NCI-H82 (cell line): ENCODE measurements around the gene EPB41L5.
"Not testable (repeated sequence)": the region's sequence is repeated elsewhere in the genome, so short reads cannot be mapped to it uniquely, and the experiment has no call there.

Experiments used
- DNase-seq: peaks from one replicate; lab custom pipeline; 2025; lab: John Stamatoyannopoulos, UW

Gene EPB41L5

DNA sequence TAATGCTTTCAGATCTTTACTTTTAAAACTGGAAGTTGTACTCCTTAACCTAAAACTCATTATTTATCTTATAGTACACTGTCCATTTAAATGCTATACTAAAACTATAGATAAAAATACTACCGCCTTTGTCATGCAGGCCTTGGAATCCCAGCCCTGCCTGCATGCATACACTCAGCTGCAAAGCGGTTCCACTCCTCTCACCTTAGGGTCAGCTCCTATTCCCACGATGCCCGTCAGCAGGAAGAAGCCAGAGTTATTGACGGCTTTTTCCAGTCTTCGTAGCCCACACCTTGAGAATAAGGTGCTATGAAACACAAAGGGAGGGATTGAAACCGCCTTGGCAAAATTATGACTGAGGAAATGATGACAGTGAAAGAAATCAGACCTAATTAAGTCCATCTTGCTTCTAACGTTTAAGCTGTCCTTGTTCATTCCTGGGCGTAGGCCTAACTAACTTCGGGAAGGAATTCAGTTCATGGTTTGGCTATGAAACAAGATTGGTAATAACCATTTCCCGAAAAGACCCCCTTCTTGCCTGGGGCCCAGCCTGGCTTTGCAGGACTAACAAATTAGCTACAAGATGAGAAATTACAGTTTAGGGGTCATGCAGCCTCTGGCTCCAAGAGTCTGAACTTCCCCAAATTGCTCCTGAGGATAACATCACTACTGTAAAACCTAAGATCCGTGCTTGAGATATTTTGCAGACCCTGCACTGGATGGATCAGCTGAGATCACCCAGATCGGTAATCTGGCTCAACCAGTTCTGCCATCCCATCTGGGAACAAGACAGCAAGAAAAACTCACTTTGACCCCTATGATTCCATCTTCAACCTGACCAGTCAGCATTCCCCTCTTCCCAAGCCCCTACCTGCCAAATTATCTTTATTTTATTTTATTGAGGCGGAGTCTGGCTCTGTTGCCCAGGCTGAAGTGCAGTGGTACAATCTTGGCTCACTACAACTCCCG lies 17.1 kb downstream of the EPB41L5 start:
- DNase-seq, result no peak

DNA sequence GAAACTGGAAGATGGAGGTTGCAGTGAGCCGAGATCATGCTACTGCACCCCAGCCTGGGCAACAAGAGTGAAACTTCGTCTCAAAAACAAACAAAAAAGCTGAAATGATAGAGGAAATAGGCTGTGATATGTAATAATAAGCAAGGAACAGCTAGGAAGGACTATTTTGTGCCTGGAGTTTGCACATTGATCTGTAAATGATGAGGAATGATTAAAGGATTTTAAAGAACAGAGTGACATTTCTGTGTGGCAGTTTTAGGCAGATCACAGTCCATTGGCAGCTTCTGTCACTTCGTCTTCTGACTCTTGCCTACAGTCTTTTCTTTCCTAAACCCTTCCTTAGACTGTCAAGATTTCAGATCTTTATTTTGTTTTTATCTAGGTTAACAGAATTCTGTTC lies 19.4 kb downstream of the EPB41L5 start:
- no peak for DNase-seq

DNA sequence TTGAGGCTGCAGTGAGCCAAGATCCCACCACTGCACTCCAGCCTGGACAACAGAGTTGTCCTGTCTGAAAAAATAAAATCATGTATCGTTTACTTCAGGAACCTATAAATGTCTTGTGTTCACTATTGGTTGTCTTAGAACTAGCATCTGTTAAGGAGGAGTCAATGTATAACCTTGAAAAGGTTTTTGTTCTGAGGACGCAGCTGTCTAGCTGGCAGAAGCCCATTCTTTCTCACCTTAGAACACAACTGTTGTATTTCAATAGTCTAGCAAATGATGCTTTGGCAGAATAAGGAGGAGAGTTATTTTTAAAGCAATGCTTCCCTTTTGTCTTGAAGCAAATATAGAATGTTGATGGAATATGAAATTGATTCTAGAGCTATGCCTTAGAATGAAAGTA lies 21.1 kb downstream of the EPB41L5 start:
- DNase-seq, result no peak

DNA sequence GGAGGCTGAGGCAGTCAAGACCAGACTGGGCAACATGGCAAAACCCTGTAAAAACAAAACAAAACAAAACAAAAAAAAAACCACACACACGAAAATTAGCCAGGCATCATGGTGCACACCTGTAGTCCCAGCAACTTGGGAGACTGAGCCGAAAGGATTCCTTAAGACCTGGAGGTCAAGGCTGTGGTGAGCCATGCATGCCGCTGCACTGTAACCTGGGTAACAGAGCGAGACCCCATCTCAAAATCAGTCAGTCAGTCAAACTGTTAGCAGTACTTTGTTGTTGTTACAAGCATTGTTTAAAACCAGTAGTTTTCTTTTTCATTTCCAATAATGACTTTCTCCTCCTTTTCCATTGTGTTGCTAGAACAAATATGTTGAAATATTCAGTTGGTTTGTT lies 21.7 kb downstream of the EPB41L5 start:
- no peak for DNase-seq

DNA sequence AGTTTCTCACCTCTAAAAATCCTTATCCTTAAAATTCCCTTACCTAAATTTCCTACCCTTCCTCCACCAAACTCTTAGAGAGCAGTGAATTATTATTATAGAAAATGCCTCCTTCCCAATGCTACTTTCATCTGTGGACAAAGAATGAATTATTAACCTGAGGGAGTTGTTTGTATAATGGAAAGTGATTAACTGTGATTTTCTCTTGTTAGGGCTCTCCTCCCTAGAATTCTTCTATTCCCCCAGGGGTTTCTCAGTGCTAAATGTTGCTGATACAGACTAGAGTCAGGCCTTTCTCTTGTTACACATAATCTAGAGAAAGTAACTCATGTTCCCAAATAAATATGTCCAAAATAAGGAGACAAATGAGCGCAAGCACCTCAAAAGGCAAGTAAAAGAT lies 23.3 kb downstream of the EPB41L5 start:
- DNase-seq, result no peak

DNA sequence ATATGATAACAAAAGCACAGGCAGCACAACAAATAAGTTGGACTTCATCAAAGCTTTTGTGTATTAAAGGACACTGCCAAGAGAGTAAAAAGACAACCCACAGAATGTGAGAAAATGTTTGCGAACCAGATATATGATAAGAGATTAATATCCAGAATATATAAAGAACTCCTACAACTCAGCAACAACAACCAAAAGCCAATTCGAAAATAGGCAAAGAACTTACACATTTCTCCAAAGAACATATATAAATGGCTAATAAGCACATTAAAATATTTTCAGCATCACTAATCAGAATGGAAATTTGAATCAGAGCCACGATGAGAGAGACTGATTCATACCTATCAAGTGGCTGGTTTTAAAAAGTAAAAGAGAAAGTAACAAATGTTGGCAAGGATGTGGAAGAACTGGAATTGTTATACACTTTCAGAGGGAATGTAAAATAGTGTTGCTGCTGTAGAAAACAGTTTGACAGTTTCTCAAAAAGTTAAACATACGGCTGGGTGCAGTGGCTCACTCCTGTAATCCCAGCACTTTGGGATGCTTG lies 25.2 kb downstream of the EPB41L5 start:
- DNase-seq, result no peak

DNA sequence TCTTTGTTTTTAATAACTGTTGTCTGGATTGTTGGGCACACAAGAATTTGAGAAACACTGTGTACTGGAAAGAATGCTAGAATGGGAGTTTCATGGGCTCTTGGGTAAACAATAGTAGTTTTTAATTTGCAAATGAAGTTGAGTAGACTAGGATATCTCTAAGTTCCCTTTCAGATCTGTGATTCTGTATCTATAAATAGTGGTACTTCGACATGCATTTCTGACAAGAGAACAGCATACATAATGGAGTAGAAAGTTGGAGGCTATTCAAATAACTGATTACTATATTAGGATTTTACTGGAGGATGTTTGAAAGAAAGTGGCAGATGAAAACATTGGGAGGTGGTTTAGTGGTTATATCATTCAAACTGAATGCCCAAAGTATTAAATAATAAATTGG lies 29.5 kb downstream of the EPB41L5 start:
- DNase-seq, result no peak

DNA sequence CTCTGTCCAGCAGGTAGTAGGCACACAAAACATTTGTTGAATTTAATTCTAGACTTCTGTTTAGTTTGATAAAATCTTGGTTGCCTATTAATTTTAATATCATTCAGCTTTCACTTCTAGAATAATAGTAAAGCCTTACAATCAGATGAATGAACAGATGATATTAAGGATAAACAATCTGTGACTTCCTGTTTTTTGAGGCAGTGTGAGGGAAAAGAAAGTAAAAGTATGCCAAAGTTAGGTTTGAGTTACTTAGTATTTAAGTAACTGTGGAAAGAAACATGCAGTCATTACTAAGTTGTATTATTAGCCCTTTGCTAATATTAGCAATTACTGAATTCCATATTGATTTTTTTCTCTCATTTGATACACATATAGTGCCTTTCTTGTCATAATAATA lies 31.5 kb downstream of the EPB41L5 start:
- DNase-seq, result no peak

DNA sequence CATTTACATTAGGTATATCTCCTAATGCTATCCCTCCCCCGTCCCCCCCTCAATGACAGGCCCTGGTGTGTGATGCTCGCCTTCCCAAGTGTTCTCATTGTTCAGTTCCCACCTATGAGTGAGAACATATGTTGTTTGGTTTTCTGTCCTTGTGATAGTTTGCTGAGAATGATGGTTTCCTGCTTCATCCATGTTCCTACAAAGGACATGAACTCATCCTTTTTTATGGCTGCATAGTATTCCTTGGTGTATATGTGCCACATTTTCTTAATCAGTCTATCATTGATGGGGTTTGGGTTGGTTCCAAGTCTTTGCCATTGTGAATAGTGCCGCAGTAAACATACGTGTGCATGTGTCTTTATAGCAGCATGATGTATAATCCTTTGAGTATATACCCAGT lies 32.9 kb downstream of the EPB41L5 start:
- not testable (repeated sequence) for DNase-seq

DNA sequence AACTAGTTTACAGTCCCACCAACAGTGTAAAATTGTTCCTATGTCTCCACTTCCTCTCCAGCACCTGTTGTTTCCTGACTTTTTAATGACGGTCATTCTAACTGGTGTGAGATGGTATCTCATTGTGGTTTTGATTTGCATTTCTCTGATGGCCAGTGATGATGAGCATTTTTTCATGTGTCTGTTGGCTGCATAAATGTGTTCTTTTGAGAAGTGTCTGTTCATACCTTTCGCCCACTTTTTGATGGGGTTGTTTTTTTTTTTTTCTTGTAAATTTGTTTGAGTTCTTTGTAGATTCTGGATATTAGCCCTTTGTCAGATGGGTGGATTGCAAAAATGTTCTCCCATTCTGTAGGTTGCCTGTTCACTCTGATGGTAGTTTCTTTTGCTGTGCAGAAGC lies 33.4 kb downstream of the EPB41L5 start:
- DNase-seq, result not testable (repeated sequence)

DNA sequence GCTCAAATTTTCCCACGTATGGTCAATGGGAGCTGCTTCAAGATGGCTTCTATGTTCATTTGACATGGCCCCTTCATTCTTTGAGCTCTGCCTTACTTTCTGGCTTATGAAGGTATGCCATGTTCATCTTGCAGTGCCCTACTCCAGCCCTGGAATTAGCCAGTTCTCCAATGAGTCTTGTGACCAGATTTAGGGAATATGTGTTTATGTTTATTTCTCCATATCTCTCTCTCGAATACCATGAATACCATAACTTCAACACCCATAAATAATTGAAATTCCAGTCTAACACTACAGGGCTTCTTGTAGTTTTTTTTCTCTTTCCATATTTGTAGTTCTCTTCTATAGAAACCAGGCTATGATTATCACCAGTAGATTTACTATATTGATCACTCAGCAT lies 39.7 kb downstream of the EPB41L5 start:
- DNase-seq, result no peak

DNA sequence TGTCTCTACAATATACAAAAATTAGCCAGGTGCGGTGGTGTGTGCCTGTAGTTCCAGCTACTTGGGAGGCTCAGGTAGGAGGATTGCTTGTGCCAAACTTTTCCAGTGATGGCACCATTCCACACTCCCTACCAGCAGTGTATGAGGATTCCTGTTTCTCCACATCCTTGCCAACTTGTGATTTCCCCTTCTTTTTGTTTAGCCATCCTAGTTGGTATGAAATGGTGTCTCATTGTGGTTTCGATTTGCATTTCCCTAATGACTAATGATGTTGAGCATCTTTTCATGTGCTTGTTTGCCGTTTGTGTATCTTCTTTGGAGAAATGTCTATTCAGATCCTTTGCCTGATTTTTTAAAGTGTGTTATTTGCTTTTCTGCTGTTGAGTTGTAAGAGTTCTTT lies 41.0 kb downstream of the EPB41L5 start:
- no peak for DNase-seq

DNA sequence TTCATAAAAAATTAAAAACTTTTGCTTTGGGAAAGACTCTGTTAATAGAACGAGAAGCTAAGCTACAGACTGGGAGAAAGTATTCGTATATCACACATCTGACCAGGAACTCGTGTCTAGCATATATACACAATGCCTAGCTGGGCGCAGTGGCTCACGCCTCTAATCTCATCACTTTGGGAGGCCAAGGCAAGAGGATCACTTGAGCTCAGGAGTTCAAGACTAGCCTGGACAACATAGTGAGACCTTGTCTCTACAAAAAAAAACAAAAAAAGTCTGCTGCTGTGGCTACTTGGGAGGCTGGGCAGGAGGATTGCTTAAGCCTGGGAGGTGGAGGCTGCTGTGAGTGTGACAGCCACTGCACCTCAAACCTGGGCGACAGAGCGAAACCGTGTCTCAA lies 46.6 kb downstream of the EPB41L5 start:
- DNase-seq, result no peak

DNA sequence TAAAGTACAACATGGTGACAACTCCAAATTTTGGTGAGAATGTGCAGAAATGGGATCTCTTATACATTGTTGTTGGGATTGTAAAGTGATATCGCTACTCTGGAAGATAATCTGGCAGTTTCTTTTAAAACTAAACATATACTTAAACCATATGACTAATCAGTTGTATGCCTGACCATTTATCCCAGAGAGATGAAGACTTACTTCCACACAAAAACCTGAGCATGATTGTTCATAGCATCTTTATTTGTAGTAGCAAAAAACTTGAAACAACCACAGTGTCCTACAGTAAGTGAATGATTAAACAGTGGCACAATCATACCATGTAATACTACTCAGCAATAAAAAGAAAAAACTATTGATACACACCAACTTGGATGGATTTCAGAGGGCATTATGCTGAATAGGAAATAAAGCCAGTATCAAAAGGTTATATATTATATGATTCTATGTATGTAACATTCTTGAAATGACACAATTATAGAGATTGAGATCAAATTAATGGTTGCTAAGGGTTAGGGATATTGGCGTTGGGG lies 47.3 kb downstream of the EPB41L5 start:
- DNase-seq, result no peak

DNA sequence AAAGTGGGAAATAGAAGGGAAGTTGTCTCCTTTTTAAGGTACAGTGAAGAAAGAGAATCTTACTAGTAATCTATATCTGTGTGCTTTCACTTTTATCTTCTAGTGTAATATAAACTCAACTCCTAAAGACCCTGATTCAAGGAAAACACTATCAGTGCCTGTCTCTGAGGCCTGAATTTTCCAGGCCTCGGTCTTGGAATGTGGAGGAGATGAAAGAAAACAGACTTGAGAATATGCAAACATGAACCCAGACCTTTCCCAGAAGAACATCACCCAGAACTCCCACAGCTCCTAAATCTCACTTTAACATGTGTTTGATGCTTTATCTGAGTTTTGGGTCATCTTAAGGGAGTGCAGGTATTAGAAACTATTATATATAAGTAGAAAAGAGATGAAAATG lies 51.8 kb downstream of the EPB41L5 start:
- no peak for DNase-seq

DNA sequence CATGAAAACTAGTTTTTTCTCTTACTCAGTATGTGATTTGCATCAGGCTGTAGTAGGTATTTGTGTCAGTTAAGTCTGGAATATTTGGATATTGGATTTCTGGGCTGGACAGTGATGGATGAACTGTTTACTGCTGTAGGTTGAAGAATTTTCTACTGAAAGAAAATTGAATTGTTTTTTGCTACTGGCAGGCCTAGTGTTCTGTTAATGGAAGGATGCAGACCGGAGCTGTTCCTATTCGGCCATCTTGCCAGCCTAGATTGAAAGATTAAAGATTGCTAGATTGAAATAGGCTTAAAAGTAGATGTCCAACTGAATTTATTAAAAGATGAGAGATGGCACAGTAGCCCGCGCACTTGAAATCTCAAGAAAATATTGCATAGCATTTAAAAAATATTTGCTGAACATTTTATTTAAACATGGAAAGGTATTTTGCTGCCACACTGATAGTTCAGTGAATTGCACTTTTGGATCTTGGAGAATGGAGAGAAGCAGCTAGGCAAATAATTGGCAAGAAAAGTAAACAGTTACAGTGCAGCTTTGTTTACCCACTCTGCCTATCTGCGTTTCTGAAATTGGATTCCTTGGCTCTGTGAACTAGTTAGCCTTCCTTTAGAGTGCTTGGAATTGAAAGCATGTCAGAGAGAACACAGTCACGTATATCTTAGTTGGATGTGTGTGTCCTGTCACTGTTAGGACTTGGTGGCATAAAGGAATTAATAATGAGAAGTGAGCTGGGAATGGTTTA lies 54.1 kb downstream of the EPB41L5 start:
- no peak for DNase-seq

DNA sequence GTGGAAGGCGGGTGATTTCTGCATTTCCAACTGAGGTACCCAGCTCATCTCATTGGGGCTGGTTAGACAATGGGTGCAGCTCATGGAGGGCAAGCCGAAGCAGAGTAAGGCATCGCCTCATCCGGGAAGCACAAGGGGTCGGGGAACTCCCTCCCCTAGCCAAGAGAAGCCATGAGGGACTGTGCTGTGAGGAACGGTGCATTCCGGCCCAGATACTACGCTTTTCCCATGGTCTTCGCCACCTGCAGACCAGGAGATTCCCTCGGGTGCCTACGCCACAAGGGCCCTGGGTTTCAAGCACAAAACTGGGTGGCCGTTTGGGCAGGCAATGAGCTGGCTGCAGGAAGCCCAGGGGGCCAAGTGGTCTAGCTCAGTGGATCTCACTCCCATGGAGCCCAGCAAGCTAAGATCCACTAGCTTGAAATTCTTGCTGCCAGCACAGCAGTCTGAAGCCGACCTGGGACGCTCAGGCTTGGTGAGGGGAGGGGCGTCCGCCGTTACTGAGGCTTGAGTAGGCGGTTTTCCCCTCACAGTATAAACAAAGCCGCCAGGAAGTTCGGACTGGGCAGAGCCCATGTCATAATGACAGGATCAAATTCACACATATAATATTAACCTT lies 55.3 kb downstream of the EPB41L5 start:
- not testable (repeated sequence) for DNase-seq

DNA sequence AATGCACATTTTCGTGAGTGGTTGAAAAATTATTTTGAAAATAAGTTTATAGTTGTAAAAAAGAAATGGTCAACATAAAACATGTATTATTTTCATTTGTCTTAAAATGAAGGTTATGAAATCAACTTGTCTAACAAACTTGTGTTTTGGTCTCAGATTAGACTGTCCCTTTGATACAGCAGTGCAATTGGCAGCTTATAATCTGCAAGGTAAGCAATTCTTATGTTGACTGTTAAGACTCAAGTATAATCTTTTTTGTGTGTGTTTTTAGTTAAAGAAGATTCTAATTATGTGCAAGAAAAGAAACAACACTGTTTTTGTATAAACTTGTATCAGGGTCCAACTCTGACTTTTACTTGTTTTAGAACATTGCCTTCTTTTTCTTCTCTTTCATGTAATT lies 62.7 kb downstream of the EPB41L5 start:
- no peak for DNase-seq

DNA sequence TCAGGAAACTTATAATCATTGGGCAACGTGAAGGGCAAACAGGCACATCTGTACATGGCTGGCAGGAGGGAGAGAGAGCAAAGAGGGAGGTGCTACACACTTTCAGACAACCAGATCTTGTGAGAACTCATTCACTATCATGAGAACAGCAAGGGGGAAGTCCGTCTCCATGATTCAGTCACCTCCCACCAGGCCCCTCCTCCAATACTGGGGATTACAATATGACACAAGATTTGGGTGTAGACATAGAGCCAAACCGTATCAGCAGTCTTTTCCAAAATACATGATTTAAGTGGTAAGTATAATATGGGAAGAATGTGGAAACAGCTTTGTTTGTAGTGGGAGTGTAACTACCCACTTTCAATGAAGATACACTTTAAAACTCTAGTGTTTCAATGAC lies 65.0 kb downstream of the EPB41L5 start:
- DNase-seq, result no peak

DNA sequence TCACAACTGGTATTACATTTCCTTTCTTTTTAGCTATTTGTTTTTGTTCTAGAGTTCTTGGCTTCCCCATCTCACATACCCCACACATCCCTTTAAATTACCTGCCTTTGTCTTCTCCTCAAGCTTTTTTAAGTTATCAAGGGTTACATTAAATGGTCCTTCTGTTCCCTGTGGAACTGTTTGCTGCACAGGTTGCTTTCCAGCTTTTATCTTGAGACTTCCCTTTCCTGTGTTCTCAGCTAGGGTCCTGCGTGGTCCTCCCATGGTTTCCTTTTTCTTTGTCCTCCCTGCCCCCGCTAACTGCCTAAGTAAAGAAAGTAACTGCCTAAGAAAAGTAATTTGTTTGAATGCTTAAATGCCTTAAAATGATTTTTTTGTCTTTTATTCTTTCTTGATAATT lies 66.8 kb downstream of the EPB41L5 start:
- DNase-seq, result no peak

DNA sequence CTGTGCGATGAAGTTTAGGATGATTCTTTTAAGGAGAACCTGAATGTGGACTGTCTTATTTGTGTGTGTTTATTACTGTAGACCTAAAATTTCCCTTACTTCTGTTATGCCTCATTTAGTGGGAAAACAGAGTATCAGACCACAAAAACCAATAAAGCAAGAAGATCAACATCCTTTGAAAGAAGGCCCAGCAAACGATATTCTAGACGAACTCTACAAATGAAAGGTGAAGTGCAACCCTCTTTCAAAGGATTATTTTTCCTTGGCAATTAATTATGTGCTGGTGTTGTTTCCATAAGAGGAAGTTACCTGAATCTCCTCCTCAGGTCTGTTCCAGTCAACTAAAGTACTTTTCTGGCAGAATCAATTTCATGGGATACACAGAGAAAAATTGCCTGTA lies 78.6 kb downstream of the EPB41L5 start:
- no peak for DNase-seq

DNA sequence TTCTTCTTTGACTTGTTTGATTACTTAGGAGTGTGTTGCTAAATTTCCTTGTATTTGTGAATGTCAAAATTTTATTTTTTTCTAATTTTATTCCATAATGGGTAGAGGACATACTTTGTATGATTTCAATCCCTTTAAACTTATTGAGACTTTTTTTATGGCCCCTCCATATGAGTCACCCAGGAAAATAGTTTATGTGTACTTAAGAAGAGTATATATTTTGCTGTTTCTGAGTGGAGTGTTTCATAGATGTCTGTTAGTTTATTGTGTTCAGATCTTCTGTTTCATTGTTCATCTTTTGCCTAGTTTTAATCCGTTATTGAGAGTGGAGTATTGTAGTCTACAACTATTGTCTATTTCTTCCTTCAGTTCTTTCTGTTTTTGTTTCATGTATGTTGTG lies 81.9 kb downstream of the EPB41L5 start:
- no peak for DNase-seq
